EL (cell line): ENCODE data around the gene YARS1.

Experiments used
- DNase-seq: peaks from one replicate; pipeline ENCODE4 v3.0.0-alpha.2; 2016

The YARS1 gene

GRCh38 chr1:32761253-32761877, 55.8 kb downstream of the YARS1 start:
- DNase-seq, result peak; percentile 74

GRCh38 chr1:32759997-32760623, 57.0 kb downstream of the YARS1 start:
- DNase-seq, result peak; percentile 34

- no peak for DNase-seq
Measured at GRCh38 chr1:32759521-32759981, 57.6 kb downstream of the YARS1 start.

GRCh38 chr1:32758795-32759430, 58.2 kb downstream of the YARS1 start:
- DNase-seq, result no peak

GRCh38 chr1:32758177-32758794, 58.9 kb downstream of the YARS1 start:
- no peak for DNase-seq

- DNase-seq, result no peak
Measured at GRCh38 chr1:32757213-32757895, 59.8 kb downstream of the YARS1 start.

GRCh38 chr1:32755810-32756159, 61.4 kb downstream of the YARS1 start:
- no peak for DNase-seq

GRCh38 chr1:32755098-32755809, 61.9 kb downstream of the YARS1 start:
- DNase-seq, result no peak

- no peak for DNase-seq
Measured at GRCh38 chr1:32754317-32755097, 62.7 kb downstream of the YARS1 start.

- DNase-seq, result peak; percentile 72
Measured at GRCh38 chr1:32753532-32754316, 63.4 kb downstream of the YARS1 start.

GRCh38 chr1:32749771-32750170, 67.4 kb downstream of the YARS1 start:
- no peak for DNase-seq

- DNase-seq, result no peak
Measured at GRCh38 chr1:32749332-32749731, 67.8 kb downstream of the YARS1 start.

GRCh38 chr1:32748926-32749325, 68.2 kb downstream of the YARS1 start:
- DNase-seq, result no peak

- no peak for DNase-seq
Measured at GRCh38 chr1:32748348-32748747, 68.8 kb downstream of the YARS1 start.

- DNase-seq, result no peak
Measured at GRCh38 chr1:32746130-32746529, 71.0 kb downstream of the YARS1 start.

GRCh38 chr1:32744071-32744425, 73.1 kb downstream of the YARS1 start:
- no peak for DNase-seq

- peak; percentile 36 for DNase-seq
Measured at GRCh38 chr1:32743380-32744070, 73.6 kb downstream of the YARS1 start.

GRCh38 chr1:32742956-32743355, 74.2 kb downstream of the YARS1 start:
- no peak for DNase-seq

- no peak for DNase-seq
Measured at GRCh38 chr1:32742199-32742947, 74.8 kb downstream of the YARS1 start.
